DND-41 (cell line): ENCODE data around the gene RNF144A.

Source experiments
- ATAC-seq: fragments of 200-7000 bp; cut with Tn5 transposase; 3 replicates; pipeline ENCODE4 v1.9.1; 2021; ENCODE audit warnings: low read depth; ENCODE audit not compliant: insufficient read depth
- DNase-seq: peaks from one replicate; pipeline ENCODE4 v3.0.0-alpha.2; 2020
- H2AFZ ChIP-seq: 2 replicates; pipeline ENCODE4 v1.6.0; 2012; ENCODE audit warnings: low read depth, low read length
- H3K27ac ChIP-seq: 2 replicates; pipeline ENCODE4 v1.5.1; 2012; ENCODE audit warnings: low read length, inconsistent platforms
- H3K27me3 ChIP-seq: fragments of 200-600 bp; sonication (generic); 2 replicates; pipeline ENCODE4 v1.6.0; 2012; ENCODE audit warnings: low read length, mild to moderate bottlenecking, inconsistent platforms; ENCODE audit not compliant: insufficient read depth, poor library complexity
- H3K36me3 ChIP-seq: 2 replicates; pipeline ENCODE4 v1.5.1; 2012; ENCODE audit warnings: low read length, inconsistent platforms; ENCODE audit not compliant: insufficient read depth
- H3K4me1 ChIP-seq: 2 replicates; pipeline ENCODE4 v1.5.1; 2012; ENCODE audit warnings: mild to moderate bottlenecking, low read length; ENCODE audit not compliant: insufficient read depth
- H3K4me2 ChIP-seq: 2 replicates; pipeline ENCODE4 v1.6.0; 2012; ENCODE audit warnings: mild to moderate bottlenecking, moderate library complexity, low read length, inconsistent platforms; ENCODE audit not compliant: insufficient read depth
- H3K4me3 ChIP-seq, 2 experiments: fragments of 200-600 bp in 1 of 2; shearing (Covaris generic) in 1 of 2; 2 replicates each; pipeline ENCODE4 v1.5.1; 2012 to 2016; ENCODE audit warnings: inconsistent platforms in 2 of 2, low read length in 2 of 2, mild to moderate bottlenecking in 2 of 2, low read depth in 1 of 2, moderate library complexity in 1 of 2
- H3K79me2 ChIP-seq: 2 replicates; pipeline ENCODE4 v1.6.0; 2012; ENCODE audit warnings: low read length, inconsistent platforms; ENCODE audit not compliant: insufficient read depth
- H3K9ac ChIP-seq: 2 replicates; pipeline ENCODE4 v1.6.0; 2012; ENCODE audit warnings: low read depth, mild to moderate bottlenecking, inconsistent platforms, low read length, moderate library complexity
- H3K9me3 ChIP-seq: 2 replicates; pipeline ENCODE4 v1.5.1; 2012; ENCODE audit warnings: low read length, moderate library complexity, mild to moderate bottlenecking, inconsistent platforms; ENCODE audit not compliant: insufficient read depth, severe bottlenecking
- H4K20me1 ChIP-seq: 2 replicates; pipeline ENCODE4 v1.6.0; 2012; ENCODE audit warnings: low read length; ENCODE audit not compliant: insufficient read depth
- EZH2 ChIP-seq: IDR thresholded peaks from 3 replicates; pipeline ENCODE4 v1.6.1; 2012; ENCODE audit warnings: borderline replicate concordance, low read depth, mild to moderate bottlenecking, moderate library complexity, low read length, inconsistent platforms; ENCODE audit not compliant: severe bottlenecking
- TF ChIP-seq, protein P1 (sequence below): IDR thresholded peaks from 2 replicates; pipeline ENCODE4 v1.5.1; 2012; ENCODE audit warnings: borderline replicate concordance, low read length, moderate library complexity, mild to moderate bottlenecking; ENCODE audit not compliant: poor library complexity, severe bottlenecking; ENCODE audit errors: extremely low read depth

The RNF144A gene

DNA sequence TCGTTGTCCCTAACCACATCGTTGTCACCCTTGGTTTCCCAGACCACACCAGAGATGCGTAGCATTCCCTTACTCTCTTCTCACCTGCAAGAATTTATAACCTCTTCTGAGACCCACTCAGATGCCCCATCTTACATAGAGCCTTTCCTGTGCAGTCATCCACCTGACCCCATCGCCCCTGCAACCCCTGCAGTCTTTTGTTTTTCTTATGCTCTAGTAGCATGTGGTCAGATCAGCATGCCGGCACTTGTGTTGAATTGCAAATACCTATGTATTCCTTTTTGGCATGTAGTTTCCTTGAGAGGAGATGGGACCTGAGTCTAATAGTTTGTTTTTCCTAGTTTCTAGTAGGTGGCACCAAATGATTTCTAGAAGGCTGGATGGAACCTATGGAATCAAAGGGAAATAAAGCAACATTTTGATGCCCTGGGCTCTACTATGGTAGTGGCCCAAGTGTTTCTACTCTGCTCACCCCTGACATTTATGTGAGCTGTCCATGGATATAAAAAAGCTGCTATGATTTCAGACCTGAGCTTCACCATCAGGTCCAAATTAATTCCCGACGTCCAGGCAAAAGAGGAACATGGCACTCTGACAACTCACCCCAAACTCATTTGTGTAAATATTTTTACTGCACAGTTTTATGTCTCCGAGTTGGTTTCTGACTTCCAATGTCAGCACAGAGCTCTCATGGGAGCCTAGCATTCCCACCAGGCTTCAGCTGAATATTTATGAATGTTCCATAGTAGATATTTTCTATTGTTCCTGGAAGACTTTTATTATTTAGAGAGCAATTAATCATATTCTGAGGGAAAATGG, 143.6 kb downstream of the RNF144A start:
- no peak overlapping the region for H3K9ac ChIP-seq
- no peak overlapping the region for H3K27ac ChIP-seq
- DNase-seq (no peak), ATAC-seq (no peak)
- peaks cover 22% of the 10 kb centered on the region for H3K36me3 ChIP-seq
- no peaks in the 10 kb centered on the region for H4K20me1 ChIP-seq
- TF ChIP-seq, protein P1, sequence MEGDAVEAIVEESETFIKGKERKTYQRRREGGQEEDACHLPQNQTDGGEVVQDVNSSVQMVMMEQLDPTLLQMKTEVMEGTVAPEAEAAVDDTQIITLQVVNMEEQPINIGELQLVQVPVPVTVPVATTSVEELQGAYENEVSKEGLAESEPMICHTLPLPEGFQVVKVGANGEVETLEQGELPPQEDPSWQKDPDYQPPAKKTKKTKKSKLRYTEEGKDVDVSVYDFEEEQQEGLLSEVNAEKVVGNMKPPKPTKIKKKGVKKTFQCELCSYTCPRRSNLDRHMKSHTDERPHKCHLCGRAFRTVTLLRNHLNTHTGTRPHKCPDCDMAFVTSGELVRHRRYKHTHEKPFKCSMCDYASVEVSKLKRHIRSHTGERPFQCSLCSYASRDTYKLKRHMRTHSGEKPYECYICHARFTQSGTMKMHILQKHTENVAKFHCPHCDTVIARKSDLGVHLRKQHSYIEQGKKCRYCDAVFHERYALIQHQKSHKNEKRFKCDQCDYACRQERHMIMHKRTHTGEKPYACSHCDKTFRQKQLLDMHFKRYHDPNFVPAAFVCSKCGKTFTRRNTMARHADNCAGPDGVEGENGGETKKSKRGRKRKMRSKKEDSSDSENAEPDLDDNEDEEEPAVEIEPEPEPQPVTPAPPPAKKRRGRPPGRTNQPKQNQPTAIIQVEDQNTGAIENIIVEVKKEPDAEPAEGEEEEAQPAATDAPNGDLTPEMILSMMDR = no peak
- no peak for TF ChIP-seq EZH2
- no peak overlapping the region for H2AFZ ChIP-seq
- peaks cover 37% of the 10 kb centered on the region for H3K4me1 ChIP-seq
- H3K79me2 ChIP-seq = no peaks in the 10 kb centered on the region
- peaks cover 4% of the 10 kb centered on the region for H3K9me3 ChIP-seq
- no peak overlapping the region for H3K4me3 ChIP-seq
- no peaks in the 10 kb centered on the region for H3K27me3 ChIP-seq
- no peak overlapping the region for H3K4me2 ChIP-seq

DNA sequence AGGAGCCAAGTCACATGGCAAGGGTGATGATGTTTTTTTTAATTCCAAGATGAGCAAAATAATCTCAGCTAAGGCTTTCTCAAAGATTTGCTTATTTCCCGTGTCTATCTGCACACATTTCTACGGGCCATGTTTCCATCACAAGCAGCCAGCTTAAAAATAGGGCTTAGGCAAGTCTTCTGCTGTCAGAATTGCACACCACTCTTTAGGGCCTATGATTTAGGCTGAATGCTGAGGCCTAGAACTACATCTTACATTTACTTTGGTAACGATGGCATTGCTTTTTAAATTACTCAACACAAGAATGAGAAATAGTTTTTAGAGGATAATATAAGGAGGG, 144.2 kb downstream of the RNF144A start:
- H3K27me3 ChIP-seq = no peaks in the 10 kb centered on the region
- H3K9ac ChIP-seq = no peak overlapping the region
- H3K79me2 ChIP-seq = no peaks in the 10 kb centered on the region
- peaks cover 22% of the 10 kb centered on the region for H3K36me3 ChIP-seq
- H3K9me3 ChIP-seq = peaks cover 4% of the 10 kb centered on the region
- no peak for DNase-seq
- H3K27ac ChIP-seq = no peak overlapping the region
- H4K20me1 ChIP-seq = no peaks in the 10 kb centered on the region
- no peak overlapping the region for H3K4me3 ChIP-seq
- TF ChIP-seq, protein P1 = no peak
- TF ChIP-seq EZH2 = no peak
- no peak for ATAC-seq
- no peak overlapping the region for H2AFZ ChIP-seq
- H3K4me1 ChIP-seq = peaks cover 31% of the 10 kb centered on the region
- H3K4me2 ChIP-seq = no peak overlapping the region

DNA sequence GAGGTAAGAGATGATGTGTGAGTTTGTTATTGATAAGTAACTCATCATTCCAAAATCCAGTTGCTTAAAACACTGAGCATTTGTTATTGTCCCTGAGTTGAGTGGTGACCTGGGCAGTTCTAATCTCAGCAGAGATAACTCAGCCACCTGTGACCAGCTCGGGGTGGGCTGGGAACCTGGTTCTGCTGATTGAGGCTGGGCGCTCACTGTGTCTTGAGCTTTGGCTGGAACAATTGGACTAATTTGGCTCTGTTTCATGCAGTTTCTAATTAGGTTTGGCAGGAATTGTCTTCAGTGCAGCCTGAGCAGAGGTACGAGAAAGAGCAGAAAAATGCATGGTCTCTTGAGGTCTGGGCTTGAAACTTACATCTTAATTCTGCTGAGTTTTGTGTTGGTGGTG, 144.7 kb downstream of the RNF144A start:
- H3K4me1 ChIP-seq = peaks cover 26% of the 10 kb centered on the region
- no peak for DNase-seq
- no peak for ATAC-seq
- H3K27ac ChIP-seq = no peak overlapping the region
- no peaks in the 10 kb centered on the region for H3K79me2 ChIP-seq
- TF ChIP-seq, protein P1 = no peak
- no peak for TF ChIP-seq EZH2
- no peaks in the 10 kb centered on the region for H4K20me1 ChIP-seq
- peaks cover 22% of the 10 kb centered on the region for H3K36me3 ChIP-seq
- no peak overlapping the region for H3K9ac ChIP-seq
- no peaks in the 10 kb centered on the region for H3K27me3 ChIP-seq
- no peak overlapping the region for H2AFZ ChIP-seq
- no peak overlapping the region for H3K4me2 ChIP-seq
- no peak overlapping the region for H3K4me3 ChIP-seq
- H3K9me3 ChIP-seq = peaks cover 4% of the 10 kb centered on the region

GRCh38 chr2:7063789-7064188, 146.6 kb downstream of the RNF144A start:
- Histone ChIP-seq H3K4me2 (no peak overlapping the region), H3K4me1 (peaks cover 8% of the 10 kb centered on the region), H3K9ac (no peak overlapping the region), H3K9me3 (peaks cover 4% of the 10 kb centered on the region), H3K27ac (no peak overlapping the region), H3K4me3 (no peak overlapping the region), H3K27me3 (no peaks in the 10 kb centered on the region), H3K79me2 (no peaks in the 10 kb centered on the region), H2AFZ (no peak overlapping the region), H3K36me3 (peaks cover 22% of the 10 kb centered on the region), H4K20me1 (no peaks in the 10 kb centered on the region)
- TF ChIP-seq EZH2 = no peak
- TF ChIP-seq, protein P1 = no peak
- ATAC-seq = no peak
- no peak for DNase-seq
